Measurements from ENCODE around the gene CDC42. TPM values are rescaled to one million over a fixed set of nuclear protein-coding genes. Genes with fewer than 3 reads are reported as not detected.

Gene CDC42
- total RNA-seq, 1 experiment from 2014 or later: 223 TPM

GRCh38 chr1:22120469-22120790 is 67.9 kb downstream of the CDC42 start:
- no peak for DNase-seq
- Histone ChIP-seq H3K9ac (ENCODE audit: low read length) (no peak overlapping the region), H2AFZ (ENCODE audit: low read length) (no peak overlapping the region), H3K9me2 (replicated peaks; ENCODE audit: insufficient read depth, low read length) (no peaks in the 10 kb centered on the region), H3K27ac (ENCODE audit: low read length) (no peak overlapping the region), H3K27me3 (ENCODE audit: low read length) (no peaks in the 10 kb centered on the region), H3K79me2 (ENCODE audit: low read length) (no peaks in the 10 kb centered on the region), H3K4me3 (ENCODE audit: low read length) (no peak overlapping the region), H3K36me3 (ENCODE audit: insufficient read depth, low read length) (no peaks in the 10 kb centered on the region), H4K20me1 (ENCODE audit: insufficient read depth, low read depth, low read length) (peaks cover 38% of the 10 kb centered on the region), H3K4me1 (ENCODE audit: low read length) (no peaks in the 10 kb centered on the region), H3K4me2 (ENCODE audit: low read depth, low read length, poor library complexity, severe bottlenecking) (no peak overlapping the region), H3K9me3 (ENCODE audit: low read length) (no peaks in the 10 kb centered on the region)

- H3K9ac ChIP-seq (ENCODE audit: low read length): no peak overlapping the region
- H3K36me3 ChIP-seq (ENCODE audit: insufficient read depth, low read length): no peaks in the 10 kb centered on the region
- H4K20me1 ChIP-seq (ENCODE audit: insufficient read depth, low read depth, low read length): peaks cover 40% of the 10 kb centered on the region
- H3K27me3 ChIP-seq (ENCODE audit: low read length): no peaks in the 10 kb centered on the region
- H3K9me2 ChIP-seq (replicated peaks; ENCODE audit: insufficient read depth, low read length): no peaks in the 10 kb centered on the region
- H3K9me3 ChIP-seq (ENCODE audit: low read length): no peaks in the 10 kb centered on the region
- H2AFZ ChIP-seq (ENCODE audit: low read length): no peak overlapping the region
- no peaks in the 10 kb centered on the region for H3K4me1 ChIP-seq (ENCODE audit: low read length)
- no peak for DNase-seq
- no peak overlapping the region for H3K4me3 ChIP-seq (ENCODE audit: low read length)
- H3K4me2 ChIP-seq (ENCODE audit: low read depth, low read length, poor library complexity, severe bottlenecking): no peak overlapping the region
- no peaks in the 10 kb centered on the region for H3K79me2 ChIP-seq (ENCODE audit: low read length)
- no peak overlapping the region for H3K27ac ChIP-seq (ENCODE audit: low read length)
Observed at GRCh38 chr1:22121421-22121911, 69.0 kb downstream of the CDC42 start.

- Histone ChIP-seq H4K20me1 (ENCODE audit: insufficient read depth, low read depth, low read length) (peaks cover 31% of the 10 kb centered on the region), H3K79me2 (ENCODE audit: low read length) (no peaks in the 10 kb centered on the region), H3K27me3 (ENCODE audit: low read length) (no peaks in the 10 kb centered on the region), H3K9me2 (replicated peaks; ENCODE audit: insufficient read depth, low read length) (no peaks in the 10 kb centered on the region), H3K36me3 (ENCODE audit: insufficient read depth, low read length) (no peaks in the 10 kb centered on the region), H3K4me2 (ENCODE audit: low read depth, low read length, poor library complexity, severe bottlenecking) (no peak overlapping the region), H3K4me1 (ENCODE audit: low read length) (no peaks in the 10 kb centered on the region), H3K9me3 (ENCODE audit: low read length) (no peaks in the 10 kb centered on the region), H3K9ac (ENCODE audit: low read length) (no peak overlapping the region), H2AFZ (ENCODE audit: low read length) (no peak overlapping the region), H3K4me3 (ENCODE audit: low read length) (no peak overlapping the region), H3K27ac (ENCODE audit: low read length) (no peak overlapping the region)
- no peak for DNase-seq
Observed at GRCh38 chr1:22122273-22123070, 70.0 kb downstream of the CDC42 start.

GRCh38 chr1:22123071-22123390 is 70.5 kb downstream of the CDC42 start:
- Histone ChIP-seq H2AFZ (ENCODE audit: low read length) (no peak overlapping the region), H3K79me2 (ENCODE audit: low read length) (no peaks in the 10 kb centered on the region), H3K4me1 (ENCODE audit: low read length) (no peaks in the 10 kb centered on the region), H3K9ac (ENCODE audit: low read length) (no peak overlapping the region), H3K9me3 (ENCODE audit: low read length) (no peaks in the 10 kb centered on the region), H4K20me1 (ENCODE audit: insufficient read depth, low read depth, low read length) (peaks cover 28% of the 10 kb centered on the region), H3K4me3 (ENCODE audit: low read length) (no peak overlapping the region), H3K27me3 (ENCODE audit: low read length) (no peaks in the 10 kb centered on the region), H3K36me3 (ENCODE audit: insufficient read depth, low read length) (no peaks in the 10 kb centered on the region), H3K27ac (ENCODE audit: low read length) (no peak overlapping the region), H3K4me2 (ENCODE audit: low read depth, low read length, poor library complexity, severe bottlenecking) (no peak overlapping the region), H3K9me2 (replicated peaks; ENCODE audit: insufficient read depth, low read length) (no peaks in the 10 kb centered on the region)
- no peak for DNase-seq

- no peak overlapping the region for H3K4me2 ChIP-seq (ENCODE audit: low read depth, low read length, poor library complexity, severe bottlenecking)
Observed at GRCh38 chr1:22123901-22124404, 71.4 kb downstream of the CDC42 start.

GRCh38 chr1:22124592-22125229 is 72.2 kb downstream of the CDC42 start:
- no peaks in the 10 kb centered on the region for H3K79me2 ChIP-seq (ENCODE audit: low read length)
- H4K20me1 ChIP-seq (ENCODE audit: insufficient read depth, low read depth, low read length): peaks cover 19% of the 10 kb centered on the region
- H3K36me3 ChIP-seq (ENCODE audit: insufficient read depth, low read length): no peaks in the 10 kb centered on the region
- H3K4me3 ChIP-seq (ENCODE audit: low read length): no peak overlapping the region
- H3K9ac ChIP-seq (ENCODE audit: low read length): no peak overlapping the region
- H2AFZ ChIP-seq (ENCODE audit: low read length): no peak overlapping the region
- no peaks in the 10 kb centered on the region for H3K9me3 ChIP-seq (ENCODE audit: low read length)
- no peaks in the 10 kb centered on the region for H3K9me2 ChIP-seq (replicated peaks; ENCODE audit: insufficient read depth, low read length)
- no peak overlapping the region for H3K27ac ChIP-seq (ENCODE audit: low read length)
- no peaks in the 10 kb centered on the region for H3K4me1 ChIP-seq (ENCODE audit: low read length)
- DNase-seq: no peak
- no peak overlapping the region for H3K4me2 ChIP-seq (ENCODE audit: low read depth, low read length, poor library complexity, severe bottlenecking)
- no peaks in the 10 kb centered on the region for H3K27me3 ChIP-seq (ENCODE audit: low read length)

More at GRCh38 chr1:22123901-22124404, 71.4 kb downstream of the CDC42 start:
- H3K4me1 ChIP-seq (ENCODE audit: low read length): no peaks in the 10 kb centered on the region
- peaks cover 21% of the 10 kb centered on the region for H4K20me1 ChIP-seq (ENCODE audit: insufficient read depth, low read depth, low read length)
- DNase-seq: no peak
- H3K4me3 ChIP-seq (ENCODE audit: low read length): no peak overlapping the region
- no peaks in the 10 kb centered on the region for H3K36me3 ChIP-seq (ENCODE audit: insufficient read depth, low read length)
- no peaks in the 10 kb centered on the region for H3K9me3 ChIP-seq (ENCODE audit: low read length)
- no peaks in the 10 kb centered on the region for H3K27me3 ChIP-seq (ENCODE audit: low read length)
- H2AFZ ChIP-seq (ENCODE audit: low read length): no peak overlapping the region
- no peak overlapping the region for H3K27ac ChIP-seq (ENCODE audit: low read length)
- H3K79me2 ChIP-seq (ENCODE audit: low read length): no peaks in the 10 kb centered on the region
- H3K9ac ChIP-seq (ENCODE audit: low read length): no peak overlapping the region
- H3K9me2 ChIP-seq (replicated peaks; ENCODE audit: insufficient read depth, low read length): no peaks in the 10 kb centered on the region

- no peaks in the 10 kb centered on the region for H3K4me1 ChIP-seq (ENCODE audit: low read length)
- peaks cover 26% of the 10 kb centered on the region for H4K20me1 ChIP-seq (ENCODE audit: insufficient read depth, low read depth, low read length)
- H3K36me3 ChIP-seq (ENCODE audit: insufficient read depth, low read length): no peaks in the 10 kb centered on the region
- H3K79me2 ChIP-seq (ENCODE audit: low read length): no peaks in the 10 kb centered on the region
- no peak overlapping the region for H2AFZ ChIP-seq (ENCODE audit: low read length)
- H3K4me2 ChIP-seq (ENCODE audit: low read depth, low read length, poor library complexity, severe bottlenecking): no peak overlapping the region
- no peaks in the 10 kb centered on the region for H3K9me3 ChIP-seq (ENCODE audit: low read length)
- no peaks in the 10 kb centered on the region for H3K9me2 ChIP-seq (replicated peaks; ENCODE audit: insufficient read depth, low read length)
- no peak overlapping the region for H3K4me3 ChIP-seq (ENCODE audit: low read length)
- DNase-seq: no peak
- H3K27me3 ChIP-seq (ENCODE audit: low read length): no peaks in the 10 kb centered on the region
- no peak overlapping the region for H3K9ac ChIP-seq (ENCODE audit: low read length)
- no peak overlapping the region for H3K27ac ChIP-seq (ENCODE audit: low read length)
Observed at GRCh38 chr1:22126531-22126930, 74.0 kb downstream of the CDC42 start.

GRCh38 chr1:22127248-22127647 is 74.7 kb downstream of the CDC42 start:
- H3K9me2 ChIP-seq (replicated peaks; ENCODE audit: insufficient read depth, low read length): no peaks in the 10 kb centered on the region
- H3K9ac ChIP-seq (ENCODE audit: low read length): no peak overlapping the region

More at GRCh38 chr1:22127248-22127647, 74.7 kb downstream of the CDC42 start:
- Histone ChIP-seq H2AFZ (ENCODE audit: low read length) (no peak overlapping the region), H3K4me1 (ENCODE audit: low read length) (no peaks in the 10 kb centered on the region), H3K79me2 (ENCODE audit: low read length) (no peaks in the 10 kb centered on the region), H3K36me3 (ENCODE audit: insufficient read depth, low read length) (no peaks in the 10 kb centered on the region), H4K20me1 (ENCODE audit: insufficient read depth, low read depth, low read length) (peaks cover 23% of the 10 kb centered on the region), H3K27me3 (ENCODE audit: low read length) (no peaks in the 10 kb centered on the region), H3K27ac (ENCODE audit: low read length) (no peak overlapping the region), H3K4me2 (ENCODE audit: low read depth, low read length, poor library complexity, severe bottlenecking) (no peak overlapping the region), H3K4me3 (ENCODE audit: low read length) (no peak overlapping the region), H3K9me3 (ENCODE audit: low read length) (no peaks in the 10 kb centered on the region)
- DNase-seq: no peak

All from Karpas-422 (cell line).